NCI-H128 (cell line): ENCODE measurements around the gene HOXD11.

Source experiments
- DNase-seq: peaks from one replicate; lab custom pipeline; 2025; ENCODE audit not compliant: unreplicated experiment; lab: John Stamatoyannopoulos, UW

HOXD11 gene

GRCh38 chr2:176120364-176121189 is 13.5 kb downstream of the HOXD11 start:
- no peak for DNase-seq

- DNase-seq = no peak
These were observed 14.3 kb downstream of the HOXD11 start for GRCh38 chr2:176121190-176122051.

GRCh38 chr2:176122052-176122682 is 15.1 kb downstream of the HOXD11 start:
- no peak for DNase-seq

DNA sequence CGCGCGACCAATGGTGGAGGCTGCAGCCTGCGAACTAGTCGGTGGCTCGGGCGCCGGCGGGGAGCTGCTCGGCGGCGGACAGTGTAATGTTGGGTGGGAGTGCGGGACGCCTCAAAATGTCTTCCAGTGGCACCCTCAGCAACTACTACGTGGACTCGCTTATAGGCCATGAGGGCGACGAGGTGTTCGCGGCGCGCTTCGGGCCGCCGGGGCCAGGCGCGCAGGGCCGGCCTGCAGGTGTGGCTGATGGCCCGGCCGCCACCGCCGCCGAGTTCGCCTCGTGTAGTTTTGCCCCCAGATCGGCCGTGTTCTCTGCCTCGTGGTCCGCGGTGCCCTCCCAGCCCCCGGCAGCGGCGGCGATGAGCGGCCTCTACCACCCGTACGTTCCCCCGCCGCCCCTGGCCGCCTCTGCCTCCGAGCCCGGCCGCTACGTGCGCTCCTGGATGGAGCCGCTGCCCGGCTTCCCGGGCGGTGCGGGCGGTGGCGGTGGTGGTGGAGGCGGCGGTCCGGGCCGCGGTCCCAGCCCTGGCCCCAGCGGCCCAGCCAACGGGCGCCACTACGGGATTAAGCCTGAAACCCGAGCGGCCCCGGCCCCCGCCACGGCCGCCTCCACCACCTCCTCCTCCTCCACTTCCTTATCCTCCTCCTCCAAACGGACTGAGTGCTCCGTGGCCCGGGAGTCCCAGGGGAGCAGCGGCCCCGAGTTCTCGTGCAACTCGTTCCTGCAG is 15.8 kb downstream of the HOXD11 start, which contains the start of gene HOXD9:
TSS of gene HOXD9 (plus strand) at position 37 of the 728 bp plus-strand sequence. CDS start at position 87, 50 bp downstream.
- DNase-seq = no peak

DNA sequence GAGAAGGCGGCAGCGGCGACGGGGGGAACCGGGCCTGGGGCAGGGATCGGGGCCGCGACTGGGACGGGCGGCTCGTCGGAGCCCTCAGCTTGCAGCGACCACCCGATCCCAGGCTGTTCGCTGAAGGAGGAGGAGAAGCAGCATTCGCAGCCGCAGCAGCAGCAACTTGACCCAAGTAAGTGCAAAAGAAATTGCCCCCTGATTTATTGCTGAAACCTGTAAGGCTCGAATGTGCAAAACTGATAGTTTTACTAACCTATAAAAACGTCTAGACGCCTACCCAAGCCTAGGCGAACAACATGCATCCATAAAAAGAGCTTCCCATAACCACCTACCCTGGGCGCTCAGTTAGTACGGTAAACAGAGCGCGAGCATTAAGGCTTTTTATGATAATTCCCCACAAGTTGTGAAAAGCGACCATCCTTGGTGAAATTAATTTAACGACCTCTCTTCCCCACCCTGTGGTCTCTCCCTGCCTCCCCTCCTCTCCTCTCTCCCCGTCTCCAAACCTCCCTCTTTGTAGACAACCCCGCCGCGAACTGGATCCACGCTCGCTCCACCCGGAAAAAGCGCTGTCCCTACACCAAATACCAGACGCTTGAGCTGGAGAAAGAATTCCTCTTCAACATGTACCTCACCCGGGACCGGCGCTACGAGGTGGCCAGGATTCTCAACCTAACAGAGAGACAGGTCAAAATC is 16.5 kb downstream of the HOXD11 start:
- no peak for DNase-seq

DNA sequence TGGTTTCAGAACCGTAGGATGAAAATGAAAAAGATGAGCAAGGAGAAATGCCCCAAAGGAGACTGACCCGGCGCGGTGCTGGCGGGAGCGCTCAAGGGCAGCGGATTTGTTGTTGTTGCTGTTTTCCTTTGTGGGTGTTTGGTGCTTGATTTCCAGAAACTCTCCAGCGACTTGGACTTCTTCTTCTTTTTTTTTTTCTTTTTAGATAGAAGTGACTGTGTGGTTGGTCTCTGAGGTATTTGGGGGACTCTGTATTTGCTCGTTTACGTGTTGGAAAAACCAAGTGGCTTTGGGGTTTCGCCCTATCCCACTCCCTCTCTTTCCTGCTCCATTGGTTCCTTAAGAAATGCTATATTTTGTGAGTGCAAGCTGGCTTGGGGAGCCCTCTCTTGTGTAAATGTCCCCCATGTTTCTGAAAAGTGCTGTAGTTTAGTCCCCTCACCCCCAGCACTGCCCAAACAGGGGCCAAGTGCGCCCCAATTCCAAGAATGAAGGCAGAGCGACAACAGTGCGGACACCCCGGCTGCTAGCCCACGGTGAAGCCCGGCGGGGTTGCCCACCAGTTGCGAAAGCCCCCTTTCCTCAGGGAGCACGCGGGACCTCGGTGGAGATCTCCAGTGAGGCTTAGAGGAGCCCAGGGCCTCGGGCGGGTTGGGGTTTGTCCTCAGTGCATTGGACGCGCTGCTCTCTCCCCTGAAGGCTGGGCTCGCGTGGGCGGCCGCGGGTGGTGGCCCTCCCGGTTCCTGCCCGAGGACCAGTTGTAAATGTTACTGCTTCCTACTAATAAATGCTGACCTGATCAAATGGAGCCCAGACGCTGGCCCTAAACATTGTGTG is 17.2 kb downstream of the HOXD11 start:
- DNase-seq = no peak

DNA sequence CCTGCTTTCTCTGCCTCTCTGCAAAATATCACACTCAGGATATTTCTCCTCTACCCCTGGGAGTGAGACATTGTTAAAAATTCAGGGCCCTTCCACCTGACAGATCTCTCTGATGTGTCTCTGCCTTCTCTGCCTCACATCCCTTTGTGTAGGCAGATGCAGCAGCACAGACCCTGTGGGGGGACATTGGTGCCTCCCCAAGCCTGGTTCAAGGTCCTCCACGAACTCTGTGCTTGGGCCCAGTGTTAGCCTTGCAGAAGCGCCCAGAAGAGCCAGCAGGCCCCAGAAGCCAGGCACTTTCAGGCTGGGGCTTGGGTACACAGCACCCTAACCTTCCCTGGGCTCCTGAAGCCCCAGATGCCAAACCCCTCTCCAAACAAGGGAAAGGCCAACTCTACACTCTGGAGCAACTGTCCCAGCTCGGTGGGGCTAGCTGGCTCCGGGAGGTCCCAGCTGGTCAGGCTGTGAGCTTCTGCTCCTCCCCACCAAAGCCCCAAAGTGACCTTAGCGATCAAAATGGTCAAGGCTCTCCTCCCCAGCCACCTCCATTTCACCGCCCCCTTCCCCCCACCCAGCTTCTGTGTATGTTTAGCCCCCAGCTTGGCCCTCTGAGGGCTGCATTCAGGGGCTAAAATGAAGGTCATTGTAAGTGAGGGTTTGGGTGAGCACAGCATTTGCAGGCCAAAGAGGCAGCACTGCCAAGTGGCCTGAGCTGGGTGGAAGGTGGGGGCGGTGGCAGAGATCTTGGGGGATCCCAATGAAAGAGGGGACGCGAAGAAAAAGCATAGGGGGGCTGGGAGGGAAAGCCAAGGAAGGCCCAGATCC is 18.1 kb downstream of the HOXD11 start:
- no peak for DNase-seq

DNA sequence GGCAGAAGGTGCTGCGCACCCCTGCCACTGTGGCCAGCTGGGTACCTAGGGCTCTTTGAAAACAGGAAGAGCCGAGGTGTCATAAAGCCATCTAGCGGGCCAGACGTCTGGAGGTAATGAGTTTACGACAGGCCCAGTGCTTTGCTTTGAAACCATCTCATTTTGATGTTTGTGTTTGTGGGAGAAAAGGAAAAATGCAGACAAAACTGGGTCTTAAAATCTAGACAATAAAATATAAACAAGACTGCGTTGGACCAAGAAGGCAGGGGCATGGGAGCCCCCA is 18.6 kb downstream of the HOXD11 start:
- no peak for DNase-seq

GRCh38 chr2:176126929-176127773 is 20.1 kb downstream of the HOXD11 start:
- no peak for DNase-seq

- DNase-seq = no peak
These were observed 20.6 kb downstream of the HOXD11 start for GRCh38 chr2:176127774-176128072.

- no peak for DNase-seq
These were observed 21.3 kb downstream of the HOXD11 start for GRCh38 chr2:176128172-176128981.

DNA sequence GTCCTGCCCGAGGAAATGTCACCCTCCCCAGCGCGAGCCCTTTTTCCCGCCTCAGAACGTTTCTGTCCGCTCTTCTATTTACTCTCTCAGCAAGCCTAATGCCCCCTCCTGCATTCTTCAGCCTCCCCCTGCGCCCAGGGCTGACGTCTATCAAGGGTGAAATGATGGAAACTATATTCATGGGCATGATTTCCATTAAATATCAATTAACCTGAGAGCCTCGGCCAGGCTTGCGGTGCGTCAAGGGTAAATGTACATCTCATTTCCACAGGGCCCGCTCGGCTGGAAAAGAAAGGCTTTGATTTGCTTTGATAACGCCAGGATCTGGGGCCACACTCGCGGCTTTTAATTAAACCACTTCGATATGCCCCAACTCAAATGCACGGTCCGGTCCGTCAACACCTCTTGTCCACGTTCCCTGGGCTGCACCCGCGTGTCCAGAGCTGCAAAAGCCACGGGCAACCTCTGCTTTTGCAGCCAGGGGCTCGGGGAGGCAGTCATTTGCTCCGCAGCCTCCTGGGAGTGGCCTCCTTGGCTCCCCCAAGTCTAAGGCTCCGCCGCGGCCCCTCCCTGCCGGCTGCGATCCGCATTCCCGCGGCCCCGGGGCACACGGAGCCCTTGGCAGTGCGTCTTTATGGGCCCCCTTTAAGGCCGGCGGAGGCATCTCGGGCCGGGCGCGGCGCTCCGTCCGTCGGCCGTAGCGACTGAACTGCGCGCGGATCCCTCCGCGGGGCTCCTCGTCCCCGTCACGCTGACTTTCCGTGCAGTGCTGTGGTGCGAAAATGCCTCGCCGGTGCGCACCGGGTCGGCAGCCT is 22.1 kb downstream of the HOXD11 start, which contains the start of gene HOXD8:
TSS of gene HOXD8 (plus strand) at position 724 of the 815 bp plus-strand sequence. CDS start 662 bp downstream, outside the sequence.
- DNase-seq = peak; percentile 42

GRCh38 chr2:176129813-176130146 is 22.7 kb downstream of the HOXD11 start:
- DNase-seq = no peak

GRCh38 chr2:176130147-176130956 is 23.3 kb downstream of the HOXD11 start:
- no peak for DNase-seq
